Endothelial cell (in vitro differentiated cells): ENCODE measurements around the gene ANKMY2. TPM values are rescaled to one million over a fixed set of nuclear protein-coding genes. Genes with fewer than 3 reads are reported as not detected.
A peak's percentile ranks its signal among the peaks of the same experiment; 100 is the strongest.

ENCODE experiments used
- DNase-seq: peaks from one replicate; pipeline ENCODE4 v3.0.0; 2021; ENCODE audit warnings: low spot score
- H3K27ac Mint-ChIP-seq: one replicate; pipeline ENCODE4 v1.8.0; 2021; ENCODE audit warnings: mixed read lengths, inconsistent platforms; ENCODE audit not compliant: unreplicated experiment
- H3K27me3 Mint-ChIP-seq: one replicate; pipeline ENCODE4 v1.8.0; 2021; ENCODE audit warnings: mild to moderate bottlenecking, moderate library complexity, mixed read lengths, inconsistent platforms; ENCODE audit not compliant: unreplicated experiment
- H3K36me3 Mint-ChIP-seq: one replicate; pipeline ENCODE4 v1.8.0; 2021; ENCODE audit warnings: mild to moderate bottlenecking, low read depth, mixed read lengths, inconsistent platforms; ENCODE audit not compliant: unreplicated experiment
- H3K4me1 Mint-ChIP-seq: one replicate; pipeline ENCODE4 v1.8.0; 2021; ENCODE audit warnings: mild to moderate bottlenecking, mixed read lengths, inconsistent platforms; ENCODE audit not compliant: unreplicated experiment
- H3K4me3 Mint-ChIP-seq: one replicate; pipeline ENCODE4 v1.8.0; 2021; ENCODE audit warnings: mild to moderate bottlenecking, mixed read lengths, inconsistent platforms; ENCODE audit not compliant: unreplicated experiment
- H3K9me3 Mint-ChIP-seq: one replicate; pipeline ENCODE4 v1.8.0; 2021; ENCODE audit warnings: mixed read lengths, inconsistent platforms; ENCODE audit not compliant: unreplicated experiment
- total RNA-seq: library from RNA; stranded (reverse); fragmentation: NEBNext Ultra II Directional; extraction: Animal tissue kit (Norgen Biotek cat#: 25700); gene quantifications from one replicate; pipeline ENCODE4 v1.2.1, GENCODE V29; 2021; ENCODE audit not compliant: unreplicated experiment
- TF ChIP-seq, protein P1 (sequence below): fragments of 200-600 bp; sonication (generic); IDR thresholded peaks from one replicate; pipeline ENCODE4 v1.5.0; 2021; ENCODE audit warnings: antibody characterized with exemption; ENCODE audit not compliant: unreplicated experiment

ANKMY2 gene
- total RNA-seq, 1 donor from 2014 or later: 20.5 TPM

GRCh38 chr7:16675277-16675676, 29.7 kb upstream of the ANKMY2 start:
- peaks cover 48% of the 10 kb centered on the region for H3K36me3 Mint-ChIP-seq
- no peak overlapping the region for H3K4me3 Mint-ChIP-seq
- H3K4me1 Mint-ChIP-seq: peaks cover 11% of the 10 kb centered on the region
- no peaks in the 10 kb centered on the region for H3K9me3 Mint-ChIP-seq
- no peak for DNase-seq
- peaks cover 2% of the 10 kb centered on the region for H3K27me3 Mint-ChIP-seq
- H3K27ac Mint-ChIP-seq: no peak overlapping the region
- TF ChIP-seq, protein P1, sequence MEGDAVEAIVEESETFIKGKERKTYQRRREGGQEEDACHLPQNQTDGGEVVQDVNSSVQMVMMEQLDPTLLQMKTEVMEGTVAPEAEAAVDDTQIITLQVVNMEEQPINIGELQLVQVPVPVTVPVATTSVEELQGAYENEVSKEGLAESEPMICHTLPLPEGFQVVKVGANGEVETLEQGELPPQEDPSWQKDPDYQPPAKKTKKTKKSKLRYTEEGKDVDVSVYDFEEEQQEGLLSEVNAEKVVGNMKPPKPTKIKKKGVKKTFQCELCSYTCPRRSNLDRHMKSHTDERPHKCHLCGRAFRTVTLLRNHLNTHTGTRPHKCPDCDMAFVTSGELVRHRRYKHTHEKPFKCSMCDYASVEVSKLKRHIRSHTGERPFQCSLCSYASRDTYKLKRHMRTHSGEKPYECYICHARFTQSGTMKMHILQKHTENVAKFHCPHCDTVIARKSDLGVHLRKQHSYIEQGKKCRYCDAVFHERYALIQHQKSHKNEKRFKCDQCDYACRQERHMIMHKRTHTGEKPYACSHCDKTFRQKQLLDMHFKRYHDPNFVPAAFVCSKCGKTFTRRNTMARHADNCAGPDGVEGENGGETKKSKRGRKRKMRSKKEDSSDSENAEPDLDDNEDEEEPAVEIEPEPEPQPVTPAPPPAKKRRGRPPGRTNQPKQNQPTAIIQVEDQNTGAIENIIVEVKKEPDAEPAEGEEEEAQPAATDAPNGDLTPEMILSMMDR: no peak

DNA sequence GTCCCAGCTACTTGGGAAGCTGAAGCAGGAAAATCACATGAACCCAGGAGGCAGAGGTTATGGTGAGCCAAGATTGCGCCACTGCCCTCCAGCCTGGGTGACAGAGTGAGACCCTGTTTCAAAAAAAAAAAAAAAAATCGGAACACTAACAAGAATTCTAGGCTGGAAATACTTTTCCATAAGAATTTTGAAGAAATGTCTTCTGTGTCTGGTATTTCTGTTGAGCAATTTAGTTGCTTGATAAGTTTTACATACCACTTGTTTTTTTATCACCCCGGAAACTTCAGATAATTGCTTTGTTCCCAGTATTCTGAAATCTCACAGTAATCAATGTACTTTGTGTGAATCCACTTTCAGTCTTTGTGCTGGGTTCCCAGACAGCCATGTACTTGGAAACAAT, 26.3 kb upstream of the ANKMY2 start:
- Mint-ChIP-seq H3K4me3 (no peak overlapping the region), H3K4me1 (peaks cover 5% of the 10 kb centered on the region), H3K9me3 (no peaks in the 10 kb centered on the region), H3K27ac (no peak overlapping the region), H3K27me3 (peaks cover 2% of the 10 kb centered on the region), H3K36me3 (peaks cover 33% of the 10 kb centered on the region)
- TF ChIP-seq, protein P1: no peak
- no peak for DNase-seq

DNA sequence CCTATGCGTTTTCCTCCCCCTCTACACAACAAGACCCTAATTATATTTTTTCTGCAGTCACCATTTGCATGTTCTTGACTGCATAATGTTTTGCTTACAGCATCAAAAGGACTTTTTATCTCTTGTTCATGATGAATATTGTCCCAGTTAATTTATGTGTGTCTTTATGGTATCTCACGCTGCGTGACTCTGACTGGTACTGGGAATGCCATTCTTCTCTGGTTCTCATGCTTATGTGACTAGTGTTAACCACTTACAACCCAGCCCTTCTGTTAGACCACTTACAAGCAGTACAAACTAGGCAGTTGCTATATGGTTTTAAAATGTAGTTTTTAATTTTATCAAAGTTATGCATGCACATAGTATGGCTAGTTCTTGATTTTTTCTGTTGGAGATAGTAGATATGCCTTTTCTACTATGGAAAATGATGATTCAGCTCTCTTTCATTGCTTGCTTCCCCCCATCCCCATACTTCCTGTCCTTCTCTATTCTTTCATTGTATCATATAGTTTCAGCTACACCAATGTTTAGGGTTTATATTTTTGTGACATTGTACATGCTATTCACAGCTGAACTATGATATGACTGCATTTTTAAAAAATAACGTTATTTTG, 25.3 kb upstream of the ANKMY2 start:
- TF ChIP-seq, protein P1: no peak
- DNase-seq: no peak
- Mint-ChIP-seq H3K27me3 (peaks cover 4% of the 10 kb centered on the region), H3K27ac (no peak overlapping the region), H3K4me1 (peaks cover 5% of the 10 kb centered on the region), H3K4me3 (peak overlapping the region; percentile 21), H3K36me3 (peaks cover 30% of the 10 kb centered on the region), H3K9me3 (no peaks in the 10 kb centered on the region)

DNA sequence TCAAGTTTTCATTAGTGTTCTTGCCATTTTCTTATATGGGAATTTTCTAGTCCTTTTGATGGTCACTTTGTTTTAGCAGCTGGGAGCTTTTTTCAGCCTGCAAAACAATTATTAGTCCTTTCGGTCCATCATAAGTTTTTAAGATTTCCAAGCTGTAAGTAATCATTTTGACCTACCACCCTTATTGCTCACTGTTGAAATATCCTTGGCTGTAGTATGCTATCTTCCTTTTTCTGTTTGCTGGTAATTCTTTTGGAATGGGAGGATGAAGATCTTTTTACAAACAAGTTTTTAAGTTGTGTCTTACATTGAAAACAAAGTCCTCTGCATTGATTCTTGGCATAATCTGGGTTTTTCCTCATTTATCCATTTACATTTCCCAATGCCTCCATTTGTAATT, 24.5 kb upstream of the ANKMY2 start:
- Mint-ChIP-seq H3K27ac (no peak overlapping the region), H3K9me3 (no peaks in the 10 kb centered on the region), H3K36me3 (peaks cover 31% of the 10 kb centered on the region), H3K4me1 (peaks cover 5% of the 10 kb centered on the region), H3K4me3 (no peak overlapping the region), H3K27me3 (peaks cover 4% of the 10 kb centered on the region)
- no peak for DNase-seq
- TF ChIP-seq, protein P1: no peak

GRCh38 chr7:16669581-16669980, 24.0 kb upstream of the ANKMY2 start:
- TF ChIP-seq, protein P1: no peak
- DNase-seq: no peak
- no peaks in the 10 kb centered on the region for H3K9me3 Mint-ChIP-seq
- peaks cover 5% of the 10 kb centered on the region for H3K4me1 Mint-ChIP-seq
- peaks cover 4% of the 10 kb centered on the region for H3K27me3 Mint-ChIP-seq
- H3K27ac Mint-ChIP-seq: no peak overlapping the region
- H3K36me3 Mint-ChIP-seq: peaks cover 30% of the 10 kb centered on the region
- H3K4me3 Mint-ChIP-seq: no peak overlapping the region
